CD4-positive, alpha-beta T cell treated with Interleukin-4 for 4 hours (primary cell): ENCODE measurements around the gene NCOA3.
"Not testable (repeated sequence)": the region's sequence is repeated elsewhere in the genome, so short reads cannot be mapped to it uniquely, and the experiment has no call there.

Experiments used
- DNase-seq: peaks from one replicate; pipeline ENCODE4 v3.0.0-alpha.2; 2020

NCOA3 gene

DNA sequence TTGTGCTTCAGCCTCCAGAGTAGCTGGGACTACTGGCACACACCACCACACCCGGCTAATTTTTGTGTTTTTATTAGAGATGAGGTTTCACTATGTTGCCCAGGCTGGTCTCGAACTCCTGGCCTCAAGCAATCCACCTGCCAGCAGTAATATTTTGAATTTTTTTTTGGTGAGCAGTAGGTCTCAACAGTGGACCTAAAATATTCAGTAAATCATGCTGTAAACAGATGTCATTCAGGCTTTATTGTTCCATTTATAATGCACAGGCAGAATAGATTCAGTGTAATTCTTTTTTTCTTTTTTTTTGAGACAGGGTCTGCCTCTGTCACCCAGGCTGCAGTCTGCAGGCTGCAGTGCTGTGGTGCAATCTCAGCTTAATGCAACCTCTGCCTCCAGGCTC is 69.7 kb downstream of the NCOA3 start:
- DNase-seq: no peak

DNA sequence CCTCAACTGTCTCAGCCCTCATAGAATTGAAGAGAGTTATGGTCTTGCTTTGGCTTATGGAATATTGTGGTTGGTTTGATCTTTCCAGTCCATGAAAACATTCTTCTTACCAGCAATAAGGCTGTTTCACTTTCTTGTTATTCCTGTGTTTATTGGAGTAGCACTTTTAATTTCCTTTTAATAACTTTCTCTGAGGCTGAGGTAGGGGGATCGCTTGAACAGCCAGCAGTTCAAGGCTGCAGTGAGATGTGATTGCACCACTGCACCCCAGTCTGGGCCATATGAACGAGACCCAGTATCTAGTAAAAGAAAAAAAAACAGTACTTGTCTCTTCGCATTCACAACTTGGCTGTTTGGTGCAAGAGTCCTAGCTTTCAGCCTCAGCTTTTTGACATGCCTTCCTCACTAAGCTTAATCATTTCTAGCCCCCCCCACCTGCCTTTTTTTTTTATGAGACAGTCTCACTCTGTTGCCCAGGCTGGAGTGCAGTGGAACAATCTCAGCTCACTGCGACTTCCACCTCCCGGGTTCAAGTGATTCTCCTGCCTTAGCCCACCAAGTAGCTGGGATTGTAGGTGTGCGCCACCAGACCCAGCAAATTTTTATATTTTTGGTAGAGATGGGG is 70.5 kb downstream of the NCOA3 start:
- DNase-seq: no peak

DNA sequence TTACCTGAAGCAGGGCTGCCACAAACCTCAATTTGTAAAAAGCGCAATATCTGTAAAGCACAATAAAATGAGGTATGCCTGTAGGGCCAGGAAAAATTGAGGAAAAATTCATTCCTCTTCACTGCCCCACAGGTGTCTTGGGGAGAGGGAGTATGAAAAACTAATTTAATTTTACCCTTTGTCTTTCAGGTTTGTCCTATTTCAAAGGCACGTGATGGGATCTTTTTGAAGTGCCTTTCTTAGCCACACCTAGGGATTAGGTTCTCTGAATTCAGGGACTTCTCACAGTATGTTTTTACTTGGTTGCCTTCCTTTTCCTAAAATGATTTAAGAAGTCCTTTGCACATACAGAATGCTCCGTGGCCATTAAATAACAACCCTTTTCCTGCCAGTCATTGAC is 71.9 kb downstream of the NCOA3 start:
- no peak for DNase-seq

DNA sequence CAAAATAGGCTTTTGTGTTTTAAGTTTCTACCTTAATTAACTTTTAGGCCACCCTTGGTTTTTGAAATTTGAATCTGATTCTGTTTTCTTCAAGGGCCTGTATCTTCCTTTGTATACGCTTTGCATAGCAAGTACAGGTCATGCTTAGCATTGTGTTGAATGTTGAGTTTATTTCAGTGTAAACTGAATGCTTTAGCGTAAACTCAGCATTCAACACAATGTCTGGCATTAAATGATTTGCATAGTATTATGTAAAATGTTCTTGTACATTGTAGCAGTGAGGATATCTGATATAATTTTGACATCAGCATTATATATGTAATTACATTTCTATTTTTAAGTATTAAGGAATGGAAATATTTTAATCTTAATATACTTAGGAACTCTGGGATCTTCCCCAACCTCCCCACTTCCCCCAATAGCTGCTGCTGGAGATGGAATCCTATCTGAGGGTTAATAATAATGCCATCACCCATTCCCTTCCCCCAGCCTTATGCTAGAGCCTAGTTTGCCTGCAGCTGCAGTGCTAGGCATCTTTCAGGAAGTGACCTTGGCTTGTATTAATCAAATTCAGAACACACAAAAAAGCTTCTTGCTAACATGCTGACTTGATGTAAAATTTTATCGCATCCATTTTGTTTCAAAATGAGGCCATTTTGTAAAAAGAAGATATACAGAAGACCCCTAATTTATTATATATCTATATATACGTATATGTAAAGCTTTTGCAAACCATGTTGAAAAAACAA is 73.1 kb downstream of the NCOA3 start:
- DNase-seq: peak; percentile 10

DNA sequence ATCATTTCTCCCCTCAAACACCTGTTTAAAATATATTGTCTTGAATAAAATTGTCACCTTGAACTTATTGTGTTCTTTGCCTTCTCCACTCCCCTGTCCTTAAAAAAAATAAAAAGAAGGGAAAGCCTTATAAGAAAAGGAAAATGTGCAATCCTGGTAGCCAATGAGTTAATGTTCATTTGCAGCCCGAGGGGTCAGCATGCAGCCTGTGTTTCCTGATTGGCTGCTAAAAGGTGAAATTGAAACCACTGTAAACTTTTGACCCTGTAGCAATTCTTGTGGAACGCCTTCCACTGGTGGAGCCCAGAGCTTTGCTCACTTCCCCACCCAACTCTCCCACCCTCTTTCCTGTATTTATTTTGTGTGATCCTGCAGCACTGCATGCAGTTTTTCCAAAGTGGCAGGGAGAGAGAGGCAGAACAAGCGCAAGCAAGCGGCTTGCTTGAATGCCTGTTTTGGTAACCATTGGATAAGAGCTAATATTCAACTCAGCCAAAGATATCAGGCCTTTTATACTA is 74.9 kb downstream of the NCOA3 start:
- peak; percentile 19 for DNase-seq

DNA sequence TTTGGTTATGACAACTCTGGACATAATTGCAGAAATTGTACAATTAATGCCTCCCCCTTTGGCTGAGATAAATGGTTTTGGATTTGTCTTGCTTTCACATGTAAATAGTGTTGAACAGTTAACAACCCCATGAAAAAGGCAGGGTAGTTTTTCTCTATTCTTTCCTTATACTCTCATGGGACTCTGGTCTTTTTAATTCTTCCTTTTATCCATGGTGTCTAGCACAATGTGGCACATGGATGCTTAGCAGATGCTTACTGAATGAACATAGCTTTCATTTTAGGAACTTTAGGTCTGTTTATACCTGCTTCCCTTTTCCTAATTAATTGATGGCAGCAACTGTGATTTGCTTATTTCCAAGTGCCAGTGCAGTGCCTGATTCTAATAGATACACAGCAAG is 75.6 kb downstream of the NCOA3 start:
- DNase-seq: no peak

DNA sequence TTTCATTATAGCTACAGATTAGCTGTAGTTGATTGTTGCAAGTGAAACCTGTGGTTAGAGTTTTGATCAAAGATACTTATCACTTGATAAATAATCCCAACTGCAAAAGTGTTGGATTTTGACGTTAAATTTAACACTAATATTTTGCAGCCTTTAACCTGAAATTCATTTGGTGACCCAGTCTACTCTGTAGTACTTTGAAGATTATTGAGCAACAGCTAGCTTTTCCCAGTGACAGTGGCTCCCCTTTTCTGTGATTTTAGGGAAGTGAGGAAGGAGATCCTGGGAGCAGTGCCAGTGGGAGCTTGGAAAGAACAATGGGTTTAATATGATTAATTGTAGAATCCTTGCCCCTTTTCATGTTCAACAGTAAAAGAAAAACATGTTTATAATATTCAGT is 76.9 kb downstream of the NCOA3 start:
- no peak for DNase-seq

DNA sequence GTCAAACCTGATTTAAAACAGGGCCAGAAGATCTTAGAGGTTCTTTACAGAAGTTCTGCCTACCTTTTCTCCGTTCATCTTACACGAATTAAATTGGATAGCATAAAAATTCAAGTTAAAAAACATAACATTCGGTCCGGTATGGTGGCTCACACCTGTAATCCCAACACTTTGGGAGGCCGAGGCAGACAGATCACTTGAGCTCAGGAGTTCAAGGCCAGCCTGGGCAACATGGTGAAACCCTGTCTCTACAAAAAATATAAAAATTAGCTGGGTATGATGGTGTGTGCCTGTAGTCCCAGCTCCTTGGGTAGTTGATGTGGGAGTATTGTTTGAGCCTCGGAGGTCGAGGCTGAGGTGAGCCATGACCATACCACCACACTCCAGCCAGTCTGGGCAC is 79.0 kb downstream of the NCOA3 start:
- not testable (repeated sequence) for DNase-seq

DNA sequence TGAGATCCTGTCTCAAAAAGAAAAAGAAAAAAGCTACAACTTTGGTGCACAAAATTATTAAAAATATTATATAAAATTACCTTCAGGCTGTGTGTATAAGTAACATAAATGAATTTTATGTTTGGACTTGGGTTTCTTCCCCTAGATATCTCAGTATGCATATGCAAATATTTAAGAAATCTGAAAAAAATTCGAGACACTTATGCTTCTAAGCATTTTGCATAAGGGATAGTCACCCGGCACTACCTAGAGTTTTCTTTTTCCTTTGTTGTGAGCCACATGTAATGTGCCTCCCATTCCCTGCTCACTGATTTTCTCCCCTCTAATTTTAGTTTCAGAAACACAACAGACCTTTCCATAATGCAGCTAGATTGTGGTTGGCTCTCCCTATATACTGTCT is 79.4 kb downstream of the NCOA3 start:
- no peak for DNase-seq

DNA sequence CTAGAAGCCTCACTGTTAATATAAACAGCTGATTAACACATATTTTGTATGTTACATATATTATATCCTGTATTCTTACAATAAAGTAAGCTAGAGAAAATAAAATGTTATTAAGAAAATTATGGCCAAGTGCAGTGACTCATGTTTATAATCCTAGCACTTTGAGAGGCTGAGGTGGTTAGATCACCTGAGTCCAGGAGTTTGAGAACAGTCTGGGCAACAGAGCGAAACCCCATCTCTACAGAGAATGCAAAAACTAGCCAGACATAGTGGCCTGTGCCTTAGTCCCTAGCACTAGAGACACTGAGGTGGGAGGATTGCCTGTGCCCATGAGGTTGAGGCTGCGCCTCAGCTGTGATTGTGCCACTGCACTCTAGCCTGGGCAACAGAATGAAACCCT is 81.9 kb downstream of the NCOA3 start:
- no peak for DNase-seq

DNA sequence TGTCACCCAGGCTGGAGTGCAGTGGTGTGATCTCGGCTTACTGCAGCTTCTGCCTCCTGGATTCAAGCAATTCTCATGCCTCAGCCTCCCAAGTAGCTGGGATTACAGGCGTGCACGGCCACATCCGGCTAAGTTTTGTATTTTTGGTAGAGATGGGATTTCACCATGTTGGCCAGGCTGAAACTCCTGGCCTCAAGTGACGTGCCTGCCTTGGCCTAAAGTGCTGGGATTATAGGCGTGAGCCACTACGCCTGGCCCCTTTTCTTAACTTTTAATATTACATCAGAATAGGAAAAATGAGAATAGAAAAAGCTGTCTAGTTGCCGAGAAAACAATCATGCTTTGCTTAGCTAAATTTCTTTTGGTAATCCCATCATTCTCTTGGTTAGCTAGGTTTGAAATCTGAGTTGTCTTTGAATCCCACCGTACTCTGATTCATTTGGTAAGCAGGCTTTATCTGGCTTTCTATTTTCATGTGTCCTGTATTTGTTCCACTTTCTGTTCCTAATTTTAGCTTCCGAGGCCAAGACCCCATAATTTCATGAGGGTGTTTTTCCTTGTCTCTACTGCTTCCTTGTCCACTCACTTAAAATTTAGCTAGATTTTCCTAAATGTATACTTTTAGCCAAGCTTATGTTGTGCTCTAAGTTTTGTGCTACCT is 83.5 kb downstream of the NCOA3 start:
- DNase-seq: no peak

DNA sequence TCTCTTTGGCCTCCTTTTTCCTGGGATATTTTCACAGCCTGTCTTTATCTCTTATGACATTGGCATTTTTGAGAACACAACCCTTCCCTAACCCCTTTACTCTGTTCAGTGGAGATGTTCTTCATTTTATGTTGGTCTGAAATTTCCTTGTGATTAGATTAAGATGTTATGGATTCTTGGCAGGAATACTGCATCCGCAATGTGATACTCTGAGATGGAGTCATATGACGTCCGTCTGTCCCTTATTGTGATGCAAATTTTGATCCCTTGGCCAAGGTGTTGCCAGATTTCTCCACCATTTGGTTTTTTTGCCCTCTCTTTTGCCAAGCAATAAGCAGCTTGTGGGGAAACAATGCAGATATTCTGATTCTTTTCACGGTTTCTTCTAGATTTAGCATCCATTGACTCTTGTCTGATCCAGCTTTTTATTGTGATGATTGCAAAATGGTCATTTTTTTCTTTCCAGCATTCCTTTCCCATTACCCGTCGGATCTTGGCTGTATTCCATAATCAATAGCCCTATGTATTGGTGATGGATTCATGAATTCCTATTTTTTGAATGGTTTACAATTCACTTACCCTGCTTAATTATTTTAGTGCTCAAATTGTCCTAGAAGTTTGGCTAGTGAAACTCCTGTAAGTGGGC is 85.1 kb downstream of the NCOA3 start:
- no peak for DNase-seq

DNA sequence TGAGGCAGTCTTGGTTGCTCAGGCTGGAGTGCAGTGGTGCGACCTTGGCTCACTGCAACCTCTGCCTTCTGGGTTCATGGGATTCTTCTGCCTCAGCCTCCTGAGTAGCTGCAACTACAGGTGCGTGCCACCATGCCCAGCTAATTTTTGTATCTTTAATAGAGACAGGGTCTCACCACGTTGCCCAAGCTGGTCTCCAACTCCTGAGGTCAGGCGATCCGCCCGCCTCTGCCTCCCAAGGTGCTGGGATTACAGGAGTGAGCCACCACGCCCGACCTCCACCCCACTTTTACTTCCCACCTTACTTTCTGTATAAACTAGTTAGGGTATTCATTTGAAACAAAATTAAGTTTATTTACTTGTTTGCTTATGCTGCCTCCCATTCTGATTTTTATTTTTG is 86.5 kb downstream of the NCOA3 start:
- DNase-seq: no peak

DNA sequence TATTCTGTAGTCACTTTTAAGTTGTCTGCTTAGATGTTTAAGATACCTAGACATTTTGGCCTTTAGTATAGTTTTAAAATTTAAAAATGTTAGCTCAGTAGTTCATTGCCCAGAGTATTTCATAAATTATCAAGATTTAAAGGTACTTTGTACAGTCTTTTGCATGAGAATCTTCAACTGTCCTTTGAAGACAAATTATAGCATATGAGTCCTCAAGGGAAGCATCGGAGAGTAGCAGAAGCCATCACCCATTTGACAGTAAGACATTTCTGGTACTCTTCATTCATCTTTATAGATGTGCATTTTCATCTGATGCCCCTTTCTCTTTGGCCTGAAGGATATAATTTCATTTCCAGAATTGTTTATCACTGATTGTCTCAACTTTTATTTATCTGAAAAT is 89.5 kb downstream of the NCOA3 start:
- DNase-seq: no peak

DNA sequence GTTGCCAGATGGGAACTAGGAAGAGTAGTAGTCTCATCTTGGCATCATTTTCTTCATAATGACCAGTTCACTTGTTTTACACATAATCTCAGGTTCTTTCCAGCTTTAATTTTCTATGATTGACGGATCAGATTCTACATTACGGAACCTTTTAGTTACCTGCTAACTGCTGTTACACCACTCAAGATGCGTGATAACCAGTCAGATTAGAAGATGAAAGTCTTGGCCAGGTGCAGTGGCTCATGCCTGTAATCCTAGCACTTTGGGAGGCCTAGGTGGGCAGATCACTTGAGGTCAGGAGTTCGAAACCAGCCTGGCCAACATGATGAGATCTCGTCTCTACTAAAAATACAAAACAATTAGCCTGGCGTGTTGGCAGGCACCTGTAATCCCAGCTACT is 92.5 kb downstream of the NCOA3 start:
- no peak for DNase-seq

DNA sequence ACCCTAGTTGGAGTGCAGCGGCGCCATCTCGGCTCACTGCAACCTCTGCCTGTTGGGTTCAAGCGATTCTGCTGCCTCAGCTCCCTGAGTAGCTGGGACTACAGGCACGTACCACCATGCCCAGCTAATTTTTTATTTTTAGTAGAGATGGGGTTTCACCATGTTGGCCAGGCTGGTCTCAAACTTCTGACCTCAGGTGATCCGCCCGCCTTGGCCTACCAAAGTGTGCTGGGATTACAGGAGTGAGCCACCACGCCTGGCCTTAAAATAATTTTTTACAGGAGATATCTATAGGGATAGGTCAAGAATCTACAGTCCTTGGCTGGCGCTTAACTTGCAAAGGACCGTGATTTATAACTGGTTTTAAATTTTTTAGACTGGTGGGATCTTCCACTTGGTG is 93.5 kb downstream of the NCOA3 start:
- DNase-seq: not testable (repeated sequence)

DNA sequence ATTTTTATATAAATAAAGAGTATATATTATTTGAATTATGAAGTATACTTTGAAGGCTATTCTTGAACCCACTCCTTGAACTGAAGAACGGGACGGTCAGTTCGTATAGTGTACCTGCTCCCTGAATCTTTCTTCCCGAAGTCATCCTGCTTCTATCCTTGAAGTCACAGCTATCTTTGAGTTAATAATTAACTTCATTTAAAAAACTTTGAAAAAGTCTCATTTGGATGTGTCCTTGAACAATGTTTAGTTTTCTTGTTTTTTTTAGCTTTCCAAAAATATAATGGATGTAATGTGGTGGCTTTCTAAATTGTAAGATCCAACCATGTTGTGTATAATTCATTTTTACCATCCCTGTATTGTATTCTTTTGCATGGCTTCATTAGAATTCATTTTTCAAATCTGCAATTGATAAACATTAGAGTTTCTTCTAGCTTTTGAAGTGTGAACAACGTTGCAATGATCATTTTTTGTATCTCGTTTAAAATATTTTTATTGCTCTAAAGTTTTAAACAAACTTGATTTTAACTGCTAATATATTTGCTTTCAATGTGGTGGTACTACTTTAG is 94.4 kb downstream of the NCOA3 start:
- DNase-seq: no peak

DNA sequence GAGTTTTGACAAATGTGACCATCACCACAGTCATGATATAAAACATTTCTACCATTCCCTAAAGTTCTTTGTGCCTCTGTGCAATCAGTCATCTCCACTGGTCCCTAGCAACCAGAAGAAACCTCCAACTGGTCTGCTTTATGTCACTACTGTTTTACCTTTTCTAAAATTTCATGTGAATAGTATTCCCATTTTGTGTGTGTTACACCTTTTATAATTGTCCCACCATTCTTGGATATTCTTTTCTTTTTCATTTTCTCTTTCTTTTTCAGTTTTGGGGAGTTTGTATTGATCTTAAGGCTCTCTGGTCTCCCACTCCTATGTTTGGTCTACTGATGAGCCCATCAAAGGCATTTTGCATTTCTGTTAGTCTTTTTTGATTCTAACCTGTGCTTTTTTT is 95.4 kb downstream of the NCOA3 start:
- no peak for DNase-seq

DNA sequence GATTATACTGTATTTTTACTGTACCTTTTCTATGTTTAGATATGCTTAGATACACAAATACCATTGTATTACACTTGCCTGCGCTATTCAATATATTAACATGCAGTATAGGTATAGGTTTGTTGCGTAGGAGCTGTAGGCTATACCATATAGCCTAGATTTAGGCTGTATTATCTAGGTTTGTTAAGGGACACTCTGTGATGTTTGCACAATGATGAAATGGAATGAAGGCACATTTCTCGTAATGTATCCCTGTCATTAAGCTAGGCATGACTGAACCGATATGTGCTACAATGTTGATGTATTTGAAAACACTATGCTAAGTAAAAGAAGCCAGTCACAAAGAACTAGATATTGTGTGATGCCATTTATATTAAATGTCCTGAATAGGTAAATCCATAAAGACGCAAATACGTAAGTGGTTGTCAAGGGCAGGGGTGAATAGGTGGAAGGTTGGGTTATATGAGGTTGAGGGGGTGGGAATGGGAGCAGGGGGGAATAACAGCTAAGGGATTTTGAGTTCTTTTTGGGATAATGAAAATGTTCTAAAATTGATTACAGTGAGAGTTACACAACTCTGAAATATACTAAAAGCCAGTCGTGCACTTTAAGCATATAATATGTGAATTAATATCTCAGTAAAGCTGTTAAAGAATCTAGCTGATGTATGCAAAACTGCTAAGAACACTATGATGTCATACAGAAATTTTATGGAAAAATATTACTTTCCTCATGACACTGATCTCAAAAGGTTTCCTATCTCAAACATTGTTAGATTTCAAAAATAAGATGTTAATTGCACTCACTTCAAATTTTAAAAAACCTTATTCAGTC is 97.4 kb downstream of the NCOA3 start:
- no peak for DNase-seq

DNA sequence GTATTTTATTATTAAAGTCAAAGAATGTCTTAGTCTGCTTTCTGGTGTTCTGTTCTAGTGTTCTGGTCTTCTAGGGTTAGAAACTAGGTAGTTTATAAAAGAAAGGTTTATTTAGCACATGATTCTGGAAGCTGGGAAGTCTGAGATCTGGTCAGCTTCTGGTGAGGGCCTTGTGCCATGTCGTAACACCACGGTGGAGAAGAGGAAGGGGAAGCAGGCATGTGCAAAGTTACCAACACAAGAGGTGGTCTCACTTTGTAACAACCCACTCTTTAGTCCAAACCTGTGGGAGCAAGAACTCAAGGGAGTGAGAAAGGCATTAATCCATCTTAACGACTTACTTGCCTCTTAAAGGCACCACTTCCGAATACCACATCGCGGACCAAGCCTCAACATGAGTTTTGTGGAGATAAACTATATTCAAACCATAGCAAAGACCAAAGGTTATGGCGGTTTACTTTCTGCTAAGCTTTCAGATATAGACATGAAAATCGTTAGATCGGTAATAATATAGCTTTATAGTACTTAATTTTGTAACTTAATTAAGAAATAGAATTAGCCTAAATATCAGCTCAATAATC is 99.4 kb downstream of the NCOA3 start:
- DNase-seq: no peak

DNA sequence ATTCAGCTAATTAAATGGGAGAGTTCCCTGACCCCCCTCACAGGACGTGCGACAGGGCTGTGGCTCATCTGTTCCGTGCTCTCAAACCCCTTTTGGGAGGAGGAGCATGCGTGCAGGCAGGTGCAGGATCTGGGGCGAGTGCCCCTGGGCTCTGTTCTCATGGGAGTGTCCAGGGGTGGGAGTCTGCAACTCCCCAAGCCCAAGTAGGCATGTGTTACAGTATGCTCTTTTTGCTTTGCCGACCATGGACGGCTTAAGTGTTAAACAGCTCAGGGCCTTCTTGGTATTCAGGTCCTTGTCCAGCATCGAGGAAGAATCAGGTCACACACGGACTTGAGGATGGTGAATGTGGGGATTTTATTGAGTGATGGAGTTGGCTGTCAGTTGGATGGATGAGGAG is 101.6 kb downstream of the NCOA3 start:
- DNase-seq: no peak
